HG02840 (cell line): ENCODE results near the gene PAMR1.
"Not testable (repeated sequence)": the region's sequence is repeated elsewhere in the genome, so short reads cannot be mapped to it uniquely, and the experiment has no call there.

Source experiments
- ATAC-seq: cut with Tn5 transposase; IDR thresholded peaks from one replicate; pipeline ENCODE4 v1.9.1; 2021; ENCODE audit warnings: mild to moderate bottlenecking, moderate library complexity, moderate number of reproducible peaks; ENCODE audit not compliant: unreplicated experiment, low FRiP score

PAMR1 gene, protein sequence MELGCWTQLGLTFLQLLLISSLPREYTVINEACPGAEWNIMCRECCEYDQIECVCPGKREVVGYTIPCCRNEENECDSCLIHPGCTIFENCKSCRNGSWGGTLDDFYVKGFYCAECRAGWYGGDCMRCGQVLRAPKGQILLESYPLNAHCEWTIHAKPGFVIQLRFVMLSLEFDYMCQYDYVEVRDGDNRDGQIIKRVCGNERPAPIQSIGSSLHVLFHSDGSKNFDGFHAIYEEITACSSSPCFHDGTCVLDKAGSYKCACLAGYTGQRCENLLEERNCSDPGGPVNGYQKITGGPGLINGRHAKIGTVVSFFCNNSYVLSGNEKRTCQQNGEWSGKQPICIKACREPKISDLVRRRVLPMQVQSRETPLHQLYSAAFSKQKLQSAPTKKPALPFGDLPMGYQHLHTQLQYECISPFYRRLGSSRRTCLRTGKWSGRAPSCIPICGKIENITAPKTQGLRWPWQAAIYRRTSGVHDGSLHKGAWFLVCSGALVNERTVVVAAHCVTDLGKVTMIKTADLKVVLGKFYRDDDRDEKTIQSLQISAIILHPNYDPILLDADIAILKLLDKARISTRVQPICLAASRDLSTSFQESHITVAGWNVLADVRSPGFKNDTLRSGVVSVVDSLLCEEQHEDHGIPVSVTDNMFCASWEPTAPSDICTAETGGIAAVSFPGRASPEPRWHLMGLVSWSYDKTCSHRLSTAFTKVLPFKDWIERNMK

DNA sequence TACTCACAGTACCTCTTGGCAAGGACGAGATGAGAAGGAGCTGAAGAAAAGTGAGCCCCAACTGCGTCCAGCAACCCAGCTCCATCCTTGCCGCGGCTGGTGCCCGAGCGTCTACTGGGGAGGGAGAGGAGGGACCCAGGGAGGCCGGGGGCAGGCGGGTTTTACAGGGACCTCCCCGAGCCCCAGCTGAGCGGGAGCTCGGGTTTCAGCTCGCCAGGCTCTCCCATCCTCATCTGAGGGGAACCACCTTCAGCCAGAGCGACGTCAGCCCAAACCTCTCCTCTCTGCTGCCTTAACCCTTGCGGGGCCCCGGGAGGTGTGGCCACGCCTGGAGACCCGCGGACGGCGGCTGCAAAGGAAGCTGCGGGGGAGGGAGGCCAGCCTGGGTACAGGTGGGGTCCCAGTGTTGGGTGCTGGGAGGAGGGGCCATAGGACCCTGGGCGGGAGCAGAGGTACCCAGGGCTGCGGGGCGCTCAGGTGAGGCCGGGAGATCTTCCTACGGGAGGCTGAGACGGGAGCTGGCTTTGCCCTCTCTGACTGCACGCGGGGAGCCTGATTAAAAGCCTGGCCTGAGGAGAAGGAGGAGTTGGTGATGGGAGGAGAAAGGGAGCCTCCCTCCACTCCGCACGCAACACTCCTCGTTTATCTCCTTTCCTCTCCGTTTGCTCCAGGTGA is at the start of gene PAMR1:
PAMR1 (minus strand) TSS at position 116 of the 675 bp plus-strand sequence; CDS start at position 85, 31 bp downstream.
- no peak for ATAC-seq

DNA sequence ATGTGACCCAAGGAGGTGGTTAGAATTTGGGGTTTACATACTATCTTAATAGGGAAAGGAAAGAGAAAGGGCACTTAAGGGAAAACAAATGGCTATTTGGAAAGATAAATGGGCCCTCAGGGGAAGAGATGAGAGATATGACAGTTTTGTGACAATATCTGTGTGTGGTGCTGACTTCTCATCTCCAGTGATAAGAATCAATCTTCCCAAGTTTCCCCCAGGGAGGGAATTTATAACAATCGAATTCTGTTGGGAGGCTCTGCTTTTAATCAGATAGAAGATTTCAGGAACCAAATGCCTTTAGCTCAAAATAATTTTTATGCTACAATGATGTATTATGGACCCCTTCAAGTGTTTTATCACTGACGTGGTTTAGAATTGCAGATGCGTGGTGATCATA is 46.3 kb upstream of the PAMR1 start:
- no peak for ATAC-seq

DNA sequence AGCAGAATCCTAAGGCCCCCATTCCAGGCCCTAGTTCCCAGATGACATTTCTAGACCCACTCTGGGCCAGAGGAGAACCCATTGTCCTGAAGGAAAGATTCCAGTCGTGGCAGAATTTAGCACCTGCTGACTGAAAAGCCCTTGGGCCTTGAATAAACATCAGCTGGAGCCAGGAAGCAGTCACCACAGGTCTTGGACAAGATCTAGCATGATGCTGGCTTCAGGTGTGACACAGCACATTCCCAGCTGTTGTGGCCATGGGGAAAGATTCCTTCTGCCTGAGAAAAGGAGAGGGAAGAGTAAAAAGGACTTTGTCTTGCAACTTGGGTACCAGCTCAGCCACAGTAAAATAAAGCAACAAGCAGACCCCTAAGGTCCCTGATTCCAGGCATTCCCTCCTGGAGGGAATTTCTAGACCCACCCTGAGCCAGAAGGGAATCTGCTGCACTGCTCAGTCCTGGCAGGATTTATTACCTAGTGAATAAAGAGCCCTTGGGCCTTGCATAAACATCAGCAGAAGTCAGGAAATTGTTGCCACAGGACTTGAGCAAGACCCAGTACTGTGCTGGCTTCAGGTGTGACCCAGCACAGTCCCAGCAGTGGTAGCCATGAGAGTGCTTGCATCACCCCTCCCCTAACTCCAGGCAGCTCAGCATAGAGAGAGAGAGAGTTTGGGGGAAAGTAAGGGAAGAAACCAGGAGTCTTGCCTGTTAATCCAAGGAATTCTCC is 42.5 kb upstream of the PAMR1 start:
- no peak for ATAC-seq

DNA sequence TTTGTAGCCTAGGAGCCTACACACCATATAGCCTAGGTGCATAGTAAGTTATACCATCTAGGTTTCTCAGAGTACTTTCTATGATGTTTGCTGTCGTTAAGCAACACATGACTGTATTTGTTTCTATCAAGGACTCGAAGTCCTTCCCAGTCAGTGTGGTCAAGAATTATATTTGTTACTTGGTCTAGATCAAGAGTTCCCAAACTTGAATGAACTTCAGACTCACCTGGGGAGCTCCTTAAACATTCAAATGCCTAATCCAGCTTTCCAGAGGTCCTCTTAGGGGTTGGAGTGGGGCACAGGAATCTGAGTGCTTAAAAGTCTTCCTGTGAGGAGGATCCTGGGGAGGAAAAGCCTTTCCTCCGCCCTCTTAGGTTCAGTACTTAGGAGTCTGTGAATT is 41.5 kb upstream of the PAMR1 start:
- no peak for ATAC-seq

DNA sequence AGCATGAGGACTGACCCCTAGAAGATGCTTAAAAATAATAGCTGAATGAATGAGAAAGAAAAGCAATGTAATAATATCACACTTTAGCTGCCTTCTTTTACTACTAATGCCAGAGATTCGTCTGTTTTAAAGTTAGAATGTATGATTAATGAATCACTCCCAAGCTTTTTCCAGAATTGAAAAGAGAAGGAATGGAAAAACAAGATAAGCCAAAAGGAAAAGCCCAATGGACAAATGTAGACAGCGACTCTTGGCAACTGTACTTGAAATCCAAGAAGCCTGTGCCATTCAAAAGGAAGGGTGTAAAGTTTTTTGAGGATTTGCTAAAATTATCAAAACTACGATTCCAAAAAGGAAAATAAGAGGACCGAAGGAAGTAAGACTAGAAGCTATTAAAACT is 40.8 kb upstream of the PAMR1 start:
- no peak for ATAC-seq

DNA sequence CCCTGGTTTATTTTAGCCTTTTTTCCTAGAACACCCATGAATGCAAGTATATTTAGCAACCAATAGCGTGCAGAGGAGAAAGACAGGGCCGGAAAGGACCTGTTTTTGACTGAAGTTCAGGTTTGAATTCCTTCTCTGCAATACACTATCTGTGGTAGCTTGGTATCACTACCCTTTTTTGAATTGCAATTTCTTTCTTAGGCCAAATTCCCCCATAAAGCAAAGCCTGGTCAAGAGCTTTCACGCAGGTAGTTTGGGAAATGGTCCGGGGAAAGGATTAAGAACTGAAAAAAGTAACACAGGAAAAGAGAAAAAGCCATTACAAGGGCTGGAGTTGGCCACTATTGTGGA is 38.8 kb upstream of the PAMR1 start:
- no peak for ATAC-seq

DNA sequence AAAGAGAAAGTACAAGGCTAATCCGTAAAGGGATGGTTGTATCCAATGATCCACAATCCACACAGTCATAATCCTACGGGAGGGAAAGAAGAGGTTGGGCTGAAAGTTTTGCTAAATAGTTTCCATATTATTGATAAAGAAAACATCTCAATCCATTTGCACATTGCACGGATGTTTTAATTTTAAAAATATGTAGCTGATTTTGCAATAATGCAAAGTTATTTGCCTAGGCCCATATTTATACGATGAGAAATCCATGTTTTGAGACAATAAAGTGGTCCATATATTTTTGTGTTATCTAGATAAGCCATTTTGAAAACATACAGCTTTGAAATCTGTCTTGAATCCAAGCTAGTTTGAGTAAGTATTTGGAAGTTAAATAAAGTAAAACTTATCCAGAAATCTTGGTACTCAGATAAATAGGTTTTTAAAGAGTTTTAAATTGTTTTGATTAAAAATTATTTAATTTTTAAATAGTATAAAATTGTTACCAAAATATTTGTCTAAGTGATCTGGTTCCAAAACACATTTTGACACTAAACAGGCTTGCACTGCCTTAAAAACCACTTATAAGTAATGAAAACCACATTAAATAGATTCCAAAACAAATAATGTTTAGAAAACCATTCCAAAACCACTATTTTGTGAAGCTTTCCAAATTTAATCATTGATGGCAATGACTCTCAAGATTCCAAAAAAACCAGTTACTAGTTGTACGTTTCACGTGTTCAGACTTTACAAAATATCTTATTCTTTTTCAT is 38.2 kb upstream of the PAMR1 start:
- ATAC-seq: no peak

DNA sequence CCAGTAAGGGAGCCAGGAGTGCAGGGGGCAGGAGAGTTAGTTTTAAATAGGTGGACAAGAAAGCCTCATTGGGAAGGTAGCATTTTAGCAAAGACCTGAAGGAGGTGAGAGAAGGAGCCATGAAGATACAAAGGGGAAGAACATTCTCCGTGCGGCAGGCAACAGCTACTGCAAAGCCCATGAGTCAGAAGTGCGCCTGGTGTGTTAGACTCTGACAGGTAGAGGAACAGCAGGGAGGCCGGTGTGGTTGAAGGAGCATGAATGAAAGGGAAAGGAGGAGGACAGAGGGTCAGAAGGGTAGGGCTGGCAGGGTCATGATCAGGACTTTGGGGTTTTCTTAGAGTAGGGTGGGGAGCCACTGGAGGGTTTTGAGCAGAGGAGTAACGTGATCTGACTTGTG is 34.5 kb upstream of the PAMR1 start:
- no peak for ATAC-seq

DNA sequence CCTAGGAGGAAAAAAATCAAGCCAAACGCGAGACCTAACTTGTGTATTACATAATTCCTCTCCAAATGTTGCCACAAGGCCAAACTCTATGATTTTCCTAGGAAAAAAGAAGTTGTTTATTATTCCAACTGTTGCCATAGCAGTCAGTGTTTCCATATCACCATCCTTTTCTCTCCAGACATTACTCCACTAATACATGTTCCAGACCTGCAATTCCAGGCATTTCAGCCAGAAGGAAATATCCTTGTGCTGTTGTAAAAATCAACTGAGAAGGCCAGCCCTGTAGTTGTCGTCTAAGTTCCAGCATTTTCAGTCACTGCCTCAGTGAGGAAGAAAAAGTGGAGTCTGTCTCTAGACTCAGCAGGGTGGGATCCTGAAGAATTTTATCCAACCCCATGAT is 33.1 kb upstream of the PAMR1 start:
- ATAC-seq: no peak

DNA sequence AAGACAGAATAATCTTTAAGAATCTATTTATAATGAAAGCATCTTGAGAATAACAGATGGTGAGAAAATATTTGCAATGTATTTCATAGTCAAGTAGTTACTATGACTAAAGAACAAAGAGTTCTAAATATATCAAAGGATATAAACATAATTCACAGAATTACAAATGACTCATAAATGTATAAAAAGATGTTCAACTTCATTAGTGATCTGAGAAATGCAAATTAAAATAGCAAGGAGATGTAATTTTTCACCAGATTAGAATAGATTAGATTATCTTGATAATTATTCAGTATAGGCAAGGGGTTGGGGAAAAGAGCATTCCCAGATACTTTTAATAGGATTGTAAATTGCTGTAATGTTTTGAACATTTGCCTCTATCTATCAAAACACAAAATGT is 30.1 kb upstream of the PAMR1 start:
- ATAC-seq: no peak

DNA sequence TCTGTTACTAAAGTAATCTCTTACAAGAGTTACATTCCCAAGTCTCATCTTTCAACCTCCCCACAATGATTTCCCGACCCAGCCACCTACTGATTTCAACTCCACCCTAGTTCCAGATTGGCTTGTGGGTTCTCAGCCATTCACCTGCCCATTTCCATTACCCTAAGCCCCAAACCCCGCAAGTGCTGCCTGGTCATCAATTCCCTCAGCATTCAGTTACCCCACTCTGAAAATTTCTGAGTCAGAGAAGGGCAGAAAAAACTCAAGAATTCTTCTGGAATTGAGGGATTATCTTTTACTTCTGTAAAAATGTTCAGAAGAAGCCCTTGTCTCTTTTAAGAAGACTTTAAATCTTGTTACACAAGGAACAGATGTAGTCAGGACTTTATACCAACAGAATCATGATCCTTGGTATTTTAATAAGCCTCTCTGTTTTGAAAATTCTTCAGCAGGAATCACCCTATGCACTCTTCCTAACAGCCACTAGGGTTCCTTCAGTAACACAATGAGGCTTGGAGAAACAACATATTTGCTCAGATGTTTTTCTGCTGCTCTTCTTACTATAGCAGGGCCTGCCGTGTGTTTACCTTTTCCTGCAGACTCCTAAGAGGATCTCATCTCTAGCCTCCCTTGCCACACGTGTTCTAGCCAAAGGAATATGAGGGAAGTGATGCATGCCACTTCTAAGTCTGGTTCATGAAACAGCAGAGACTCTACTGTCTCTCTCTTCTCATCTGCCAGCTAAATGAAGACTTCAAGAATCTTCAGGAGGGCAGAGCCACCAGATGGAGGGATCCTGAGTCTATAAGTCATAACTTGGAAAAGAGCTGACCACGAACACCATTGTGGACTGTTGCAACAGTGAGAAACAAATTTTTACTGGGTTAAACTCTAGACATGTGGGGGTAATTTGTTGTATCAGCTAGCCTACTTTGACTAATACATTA is 29.3 kb upstream of the PAMR1 start:
- no peak for ATAC-seq

DNA sequence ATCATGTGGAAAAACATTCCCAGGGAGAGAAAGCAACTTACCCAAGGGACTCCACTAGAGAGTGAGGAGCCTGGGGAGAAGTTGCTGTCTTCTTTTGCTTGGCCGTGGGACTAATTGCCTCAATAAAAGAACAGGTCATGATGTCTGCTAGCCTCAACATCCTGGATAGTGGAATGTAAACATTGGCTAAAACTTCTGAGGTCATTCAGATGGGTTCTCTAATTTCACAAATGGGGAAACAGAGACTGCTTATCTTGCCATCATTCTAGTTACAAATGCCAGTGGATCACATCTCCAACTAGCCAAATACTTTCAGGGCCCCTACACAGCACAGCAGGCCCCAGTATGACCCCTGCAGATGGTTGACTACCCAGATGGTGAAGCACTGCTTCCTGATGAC is 28.4 kb upstream of the PAMR1 start:
- no peak for ATAC-seq

DNA sequence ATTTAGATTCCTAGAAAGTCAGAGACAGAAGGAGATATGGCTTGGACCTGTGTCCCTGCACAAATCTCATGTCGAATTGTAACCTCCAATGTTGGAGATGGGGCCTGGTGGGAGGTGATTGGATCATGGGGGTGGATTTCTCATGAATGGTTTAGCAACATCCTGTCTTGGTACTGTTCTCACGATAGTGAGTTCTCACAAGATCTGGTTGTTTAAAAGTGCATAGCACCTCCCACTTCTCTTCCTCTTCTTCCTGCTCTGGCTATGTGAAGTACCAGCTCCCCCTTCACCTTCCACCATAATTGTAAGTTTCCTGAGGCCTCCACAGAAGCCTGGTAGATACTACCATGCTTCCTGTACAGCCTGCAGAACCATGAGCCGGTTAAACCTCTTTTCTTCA is 27.6 kb upstream of the PAMR1 start:
- no peak for ATAC-seq

DNA sequence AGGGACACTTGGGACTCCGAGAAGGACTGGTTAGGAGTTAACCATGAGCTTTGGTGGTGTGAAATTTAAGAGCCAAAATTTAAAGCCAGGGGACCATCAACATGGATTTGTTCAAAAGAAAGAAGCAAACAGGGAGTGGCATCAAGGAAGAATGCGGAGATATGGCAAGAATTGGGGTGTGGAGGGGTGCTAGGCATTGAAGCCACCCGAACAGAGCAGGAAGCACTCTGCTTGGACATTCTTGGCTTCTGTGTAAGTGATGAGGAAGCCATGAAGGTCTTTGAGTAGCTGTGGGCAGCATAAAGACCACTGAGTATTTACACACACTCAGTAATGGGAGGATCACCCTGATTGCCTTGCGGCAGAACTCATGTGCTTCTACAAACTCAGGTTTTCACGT is 27.2 kb upstream of the PAMR1 start:
- no peak for ATAC-seq

DNA sequence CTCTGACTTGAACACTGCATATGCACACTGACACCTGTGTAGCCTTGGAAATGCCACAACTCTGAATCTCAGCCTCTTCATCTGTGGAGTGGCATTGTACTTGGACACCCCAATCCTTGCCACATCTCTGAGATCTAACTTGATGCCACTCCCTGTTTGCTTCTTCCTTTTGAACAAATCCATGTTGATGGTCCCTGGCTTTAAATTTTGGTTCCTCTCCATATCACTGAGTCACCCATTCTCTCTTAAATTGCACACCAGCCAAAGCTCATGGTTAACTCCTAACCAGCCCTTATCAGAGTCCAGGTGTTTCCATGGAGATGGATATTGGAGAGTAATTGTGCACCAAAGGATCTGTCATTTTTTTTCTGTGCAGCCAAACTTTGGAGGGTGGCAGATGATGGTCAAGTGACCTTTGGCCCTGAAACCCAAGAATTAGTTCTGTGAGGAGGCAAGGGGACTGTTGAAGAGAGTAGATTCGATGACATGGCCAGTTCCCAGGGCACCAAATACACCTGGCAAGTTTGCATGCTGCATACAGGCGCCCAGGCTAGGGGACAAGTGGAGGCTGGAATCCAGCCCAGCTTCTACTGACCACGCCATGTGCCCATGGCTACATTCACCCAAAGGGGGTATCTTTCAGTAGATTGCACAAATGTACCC is 25.1 kb upstream of the PAMR1 start:
- ATAC-seq: no peak

DNA sequence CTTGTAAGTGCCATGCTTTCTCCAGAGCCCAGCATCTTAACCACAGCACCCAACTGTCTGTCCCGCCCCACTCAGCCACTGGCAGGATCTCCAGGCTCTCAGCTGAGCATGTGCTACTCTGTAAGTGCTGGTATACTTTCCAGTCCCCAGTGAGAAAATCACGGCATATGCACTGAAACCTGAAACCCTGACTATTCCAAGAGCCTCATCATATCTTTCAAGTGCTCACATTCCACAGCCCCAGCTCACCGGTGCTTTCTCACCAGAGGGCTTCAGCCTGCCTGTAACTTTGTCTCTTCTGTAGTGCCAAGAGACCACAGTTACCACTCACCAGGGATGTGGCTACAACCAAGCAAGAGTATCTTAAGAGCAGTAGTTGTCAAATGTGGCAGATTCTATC is 24.4 kb upstream of the PAMR1 start:
- ATAC-seq: no peak

DNA sequence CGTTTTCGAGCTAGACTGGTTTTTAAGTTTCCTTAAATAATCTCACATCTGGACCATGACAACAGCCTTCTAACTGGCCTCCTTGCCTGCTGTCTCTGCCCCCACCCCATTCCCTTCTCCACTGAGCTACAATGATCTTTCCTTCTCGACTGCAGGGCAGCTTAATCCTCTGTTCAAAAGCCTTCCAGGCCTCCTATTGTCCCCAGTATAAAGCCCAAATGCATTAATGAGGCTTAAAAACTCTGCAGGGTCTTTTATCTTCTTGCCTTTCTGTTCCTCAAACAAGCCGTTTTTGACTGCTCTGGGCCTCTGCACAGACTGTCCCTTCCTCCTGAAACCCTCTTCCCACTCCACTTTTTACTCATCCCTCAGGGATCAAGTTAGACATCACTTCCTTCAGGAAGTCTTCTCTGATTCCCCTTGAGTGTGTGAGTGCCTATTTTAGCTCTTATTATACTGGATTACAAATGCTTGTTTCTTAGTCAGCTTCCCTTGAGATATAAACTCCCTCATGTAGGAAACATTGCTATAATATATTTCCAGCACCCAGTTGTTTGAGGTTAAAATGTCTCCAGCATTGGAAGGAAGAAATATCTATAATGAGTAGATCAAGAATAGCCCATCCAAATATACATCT is 23.6 kb upstream of the PAMR1 start:
- ATAC-seq: no peak

DNA sequence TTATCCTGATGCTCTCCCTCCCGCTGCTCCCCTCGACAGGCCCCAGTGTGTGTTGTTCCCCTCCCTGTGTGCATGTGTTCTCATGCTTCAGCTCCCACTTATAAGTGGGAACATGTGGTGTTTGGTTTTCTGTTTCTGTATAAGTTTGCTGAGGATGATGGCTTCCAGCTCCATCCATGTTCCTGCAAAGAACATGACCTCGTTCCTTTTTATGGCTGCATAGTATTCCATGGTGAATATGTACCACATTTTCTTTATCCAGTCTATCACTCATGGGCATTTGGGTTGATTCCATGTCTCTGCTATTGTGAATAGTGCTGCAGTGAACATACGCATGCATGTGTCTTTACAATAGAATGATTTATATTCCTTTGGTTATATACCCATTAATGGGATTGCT is 22.6 kb upstream of the PAMR1 start:
- not testable (repeated sequence) for ATAC-seq
